H1 (cell line): ENCODE data around the gene G6PC3. TPM values are rescaled to one million over a fixed set of nuclear protein-coding genes. Genes with fewer than 3 reads are reported as not detected.

ENCODE experiments used
- BACH1 ChIP-seq: IDR thresholded peaks from 2 replicates; pipeline ENCODE4 v1.6.1; 2012; ENCODE audit warnings: low read length, improper control_type of control experiment
- RAD21 ChIP-seq, 2 experiments: IDR thresholded peaks in 1 of 2; conservative IDR thresholded peaks in 1 of 2; 2 replicates each; pipeline ENCODE4 v1.6.1; 2011; ENCODE audit warnings: low read depth in 2 of 2, low read length in 2 of 2, improper control_type of control experiment in 1 of 2, inconsistent platforms in 1 of 2, mild to moderate bottlenecking in 1 of 2, moderate library complexity in 1 of 2
- polyA plus RNA-seq, 7 experiments: library from polyadenylated mRNA; depleted of rRNA in 3 of 7; stranded (reverse) in 5 of 7; unstranded in 2 of 7; fragments of >200 nt in 5 of 7; fragments of 200-250 nt in 2 of 7; gene quantifications; 1 replicate in 5 of 7; 2 replicates in 1 of 7; 4 replicates in 1 of 7; pipeline versions ENCODE4 v1.2.1 to v1.2.3, GENCODE V29; 2011 to 2013; ENCODE audit warnings: missing spikeins in 2 of 7, mixed read lengths in 2 of 7
- total RNA-seq: library from RNA; stranded (reverse); fragmentation: NEBNext Ultra II Directional; extraction: Animal tissue kit (Norgen Biotek cat#: 25700); gene quantifications from 2 replicates; pipeline ENCODE4 v1.2.1, GENCODE V29; 2021
- TF ChIP-seq, protein P1 (sequence below): IDR thresholded peaks from 2 replicates; pipeline ENCODE4 v1.6.1; 2012; ENCODE audit warnings: low read length, inconsistent platforms

G6PC3 gene
- total and polyA plus RNA-seq, 2 of the 8 experiments (the other 6 are each of a cell fraction or from before 2014, with no cell fraction given) = 104 to 343 TPM

DNA sequence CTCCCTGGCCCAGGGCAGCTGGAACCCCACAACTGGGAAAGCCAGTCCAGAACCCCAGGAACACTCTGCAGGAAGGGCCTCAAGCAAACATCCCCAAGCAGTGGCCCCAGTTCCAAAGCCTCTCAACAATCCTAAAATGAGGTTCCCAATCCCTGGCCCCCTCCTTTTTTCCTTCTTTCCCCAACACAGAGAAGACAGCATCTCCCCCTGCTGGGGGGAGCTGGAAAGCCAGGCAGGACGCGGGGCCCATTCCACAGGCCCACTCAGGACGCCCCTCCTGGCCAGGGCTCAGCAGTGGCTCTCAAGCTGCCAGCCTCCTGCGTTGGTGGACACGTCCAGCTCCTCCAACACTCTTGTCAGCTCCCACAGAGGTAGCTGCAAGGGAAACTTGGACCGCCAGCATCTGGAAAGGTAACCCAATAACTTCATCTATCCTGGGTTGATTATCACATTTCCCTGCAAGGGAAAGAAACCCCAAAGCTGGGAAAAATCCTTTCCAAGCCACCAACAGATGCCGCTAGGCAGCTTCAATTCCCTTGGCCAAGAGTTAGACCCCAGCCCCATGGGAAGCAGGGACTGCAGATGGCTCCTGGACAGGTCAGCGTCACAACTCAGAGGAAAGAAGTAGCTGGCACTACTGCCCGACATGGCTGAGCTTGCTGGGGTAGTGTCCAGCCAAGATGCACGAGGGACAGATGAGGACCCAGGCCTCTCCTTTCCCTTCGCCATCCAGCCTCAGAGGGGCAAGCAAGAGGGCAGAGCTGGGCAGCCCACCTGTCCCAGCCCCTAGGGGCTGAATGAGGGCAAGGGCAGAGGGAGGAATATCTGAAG lies 45.3 kb downstream of the G6PC3 start (continued):
- TF ChIP-seq, protein P1, sequence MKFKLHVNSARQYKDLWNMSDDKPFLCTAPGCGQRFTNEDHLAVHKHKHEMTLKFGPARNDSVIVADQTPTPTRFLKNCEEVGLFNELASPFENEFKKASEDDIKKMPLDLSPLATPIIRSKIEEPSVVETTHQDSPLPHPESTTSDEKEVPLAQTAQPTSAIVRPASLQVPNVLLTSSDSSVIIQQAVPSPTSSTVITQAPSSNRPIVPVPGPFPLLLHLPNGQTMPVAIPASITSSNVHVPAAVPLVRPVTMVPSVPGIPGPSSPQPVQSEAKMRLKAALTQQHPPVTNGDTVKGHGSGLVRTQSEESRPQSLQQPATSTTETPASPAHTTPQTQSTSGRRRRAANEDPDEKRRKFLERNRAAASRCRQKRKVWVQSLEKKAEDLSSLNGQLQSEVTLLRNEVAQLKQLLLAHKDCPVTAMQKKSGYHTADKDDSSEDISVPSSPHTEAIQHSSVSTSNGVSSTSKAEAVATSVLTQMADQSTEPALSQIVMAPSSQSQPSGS = 0 out of 2 replicates have a peak, but pooled peaks have one; percentile 42
- peak; percentile 89 for TF ChIP-seq BACH1
- peak; percentile 70 to 79 for TF ChIP-seq RAD21 (IDR thresholded peaks at IDR 0.05 in 1 of 2, conservative IDR thresholded peaks at IDR 0.05 in 1 of 2; ENCODE audit: low read depth in 2 of 2, low read length in 2 of 2)
